HL-60 (cell line): ENCODE results near the gene FTO.

Source experiments
- DNase-seq, 2 experiments: peaks; one replicate each; pipeline ENCODE4 v3.0.0-alpha.2; 2010 to 2020; ENCODE audit warnings: low read depth in 1 of 2, low spot score in 1 of 2
- H3K27ac ChIP-seq: fragments of 250-450 bp; sonication (Bioruptor Pico); replicated peaks from 2 replicates; pipeline ENCODE4 v1.5.1; 2020; ENCODE audit warnings: mild to moderate bottlenecking, moderate library complexity
- H3K27me3 ChIP-seq: fragments of 250-450 bp; sonication (Bioruptor Pico); 2 replicates; pipeline ENCODE4 v1.5.1; 2021; ENCODE audit warnings: mild to moderate bottlenecking, moderate library complexity; ENCODE audit not compliant: insufficient read depth, poor library complexity, severe bottlenecking
- H3K4me3 ChIP-seq: replicated peaks from 2 replicates; pipeline ENCODE4 v1.5.1; 2011; ENCODE audit warnings: mild to moderate bottlenecking, control low read depth, low read length; ENCODE audit not compliant: insufficient read depth
- GABPA ChIP-seq: IDR thresholded peaks from 2 replicates; pipeline ENCODE4 v1.6.1; 2012; ENCODE audit warnings: low read depth
- POLR2AphosphoS5 ChIP-seq: IDR thresholded peaks from 2 replicates; pipeline ENCODE4 v1.6.1; 2012; ENCODE audit warnings: low read depth
- SPI1 ChIP-seq: IDR thresholded peaks from 2 replicates; pipeline ENCODE4 v1.6.1; 2012; ENCODE audit warnings: low read depth, mild to moderate bottlenecking, borderline replicate concordance
- TF ChIP-seq, protein P1 (sequence below): IDR thresholded peaks from one replicate; pipeline ENCODE4 v1.5.1; 2011; ENCODE audit warnings: low read length, control low read depth, inconsistent platforms; ENCODE audit not compliant: insufficient read depth
- TF ChIP-seq, protein P2 (sequence below): IDR thresholded peaks from 2 replicates; pipeline ENCODE4 v1.6.1; 2012; ENCODE audit warnings: low read depth; ENCODE audit not compliant: insufficient replicate concordance

FTO gene

DNA sequence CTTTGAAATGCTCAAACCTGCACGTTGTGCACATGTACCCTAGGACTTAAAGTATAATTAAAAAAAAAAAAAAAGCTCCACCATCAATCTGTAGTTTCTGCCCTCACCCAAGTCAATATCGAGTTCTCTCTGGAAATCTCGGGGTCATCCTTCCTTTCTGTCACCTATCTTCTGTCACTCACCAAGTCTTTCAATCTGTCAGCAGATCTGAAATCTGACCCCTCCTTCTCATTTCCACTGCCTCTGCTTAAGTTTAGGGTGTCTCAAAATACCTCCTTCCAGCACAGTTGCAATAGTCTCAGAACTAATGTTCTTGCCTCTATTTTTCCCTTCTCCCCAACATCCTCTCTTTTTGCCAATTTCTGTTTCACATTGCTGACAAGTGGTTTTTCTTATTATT lies 32.3 kb downstream of the FTO start:
- no peak overlapping the region for H3K27ac ChIP-seq
- H3K4me3 ChIP-seq, result no peak overlapping the region
- no peak for DNase-seq
- TF ChIP-seq, protein P1, sequence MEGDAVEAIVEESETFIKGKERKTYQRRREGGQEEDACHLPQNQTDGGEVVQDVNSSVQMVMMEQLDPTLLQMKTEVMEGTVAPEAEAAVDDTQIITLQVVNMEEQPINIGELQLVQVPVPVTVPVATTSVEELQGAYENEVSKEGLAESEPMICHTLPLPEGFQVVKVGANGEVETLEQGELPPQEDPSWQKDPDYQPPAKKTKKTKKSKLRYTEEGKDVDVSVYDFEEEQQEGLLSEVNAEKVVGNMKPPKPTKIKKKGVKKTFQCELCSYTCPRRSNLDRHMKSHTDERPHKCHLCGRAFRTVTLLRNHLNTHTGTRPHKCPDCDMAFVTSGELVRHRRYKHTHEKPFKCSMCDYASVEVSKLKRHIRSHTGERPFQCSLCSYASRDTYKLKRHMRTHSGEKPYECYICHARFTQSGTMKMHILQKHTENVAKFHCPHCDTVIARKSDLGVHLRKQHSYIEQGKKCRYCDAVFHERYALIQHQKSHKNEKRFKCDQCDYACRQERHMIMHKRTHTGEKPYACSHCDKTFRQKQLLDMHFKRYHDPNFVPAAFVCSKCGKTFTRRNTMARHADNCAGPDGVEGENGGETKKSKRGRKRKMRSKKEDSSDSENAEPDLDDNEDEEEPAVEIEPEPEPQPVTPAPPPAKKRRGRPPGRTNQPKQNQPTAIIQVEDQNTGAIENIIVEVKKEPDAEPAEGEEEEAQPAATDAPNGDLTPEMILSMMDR, result no peak
- no peak for TF ChIP-seq SPI1
- TF ChIP-seq GABPA, result no peak
- no peak for TF ChIP-seq POLR2AphosphoS5
- TF ChIP-seq, protein P2, sequence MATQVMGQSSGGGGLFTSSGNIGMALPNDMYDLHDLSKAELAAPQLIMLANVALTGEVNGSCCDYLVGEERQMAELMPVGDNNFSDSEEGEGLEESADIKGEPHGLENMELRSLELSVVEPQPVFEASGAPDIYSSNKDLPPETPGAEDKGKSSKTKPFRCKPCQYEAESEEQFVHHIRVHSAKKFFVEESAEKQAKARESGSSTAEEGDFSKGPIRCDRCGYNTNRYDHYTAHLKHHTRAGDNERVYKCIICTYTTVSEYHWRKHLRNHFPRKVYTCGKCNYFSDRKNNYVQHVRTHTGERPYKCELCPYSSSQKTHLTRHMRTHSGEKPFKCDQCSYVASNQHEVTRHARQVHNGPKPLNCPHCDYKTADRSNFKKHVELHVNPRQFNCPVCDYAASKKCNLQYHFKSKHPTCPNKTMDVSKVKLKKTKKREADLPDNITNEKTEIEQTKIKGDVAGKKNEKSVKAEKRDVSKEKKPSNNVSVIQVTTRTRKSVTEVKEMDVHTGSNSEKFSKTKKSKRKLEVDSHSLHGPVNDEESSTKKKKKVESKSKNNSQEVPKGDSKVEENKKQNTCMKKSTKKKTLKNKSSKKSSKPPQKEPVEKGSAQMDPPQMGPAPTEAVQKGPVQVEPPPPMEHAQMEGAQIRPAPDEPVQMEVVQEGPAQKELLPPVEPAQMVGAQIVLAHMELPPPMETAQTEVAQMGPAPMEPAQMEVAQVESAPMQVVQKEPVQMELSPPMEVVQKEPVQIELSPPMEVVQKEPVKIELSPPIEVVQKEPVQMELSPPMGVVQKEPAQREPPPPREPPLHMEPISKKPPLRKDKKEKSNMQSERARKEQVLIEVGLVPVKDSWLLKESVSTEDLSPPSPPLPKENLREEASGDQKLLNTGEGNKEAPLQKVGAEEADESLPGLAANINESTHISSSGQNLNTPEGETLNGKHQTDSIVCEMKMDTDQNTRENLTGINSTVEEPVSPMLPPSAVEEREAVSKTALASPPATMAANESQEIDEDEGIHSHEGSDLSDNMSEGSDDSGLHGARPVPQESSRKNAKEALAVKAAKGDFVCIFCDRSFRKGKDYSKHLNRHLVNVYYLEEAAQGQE, result no peak
- no peaks in the 10 kb centered on the region for H3K27me3 ChIP-seq

DNA sequence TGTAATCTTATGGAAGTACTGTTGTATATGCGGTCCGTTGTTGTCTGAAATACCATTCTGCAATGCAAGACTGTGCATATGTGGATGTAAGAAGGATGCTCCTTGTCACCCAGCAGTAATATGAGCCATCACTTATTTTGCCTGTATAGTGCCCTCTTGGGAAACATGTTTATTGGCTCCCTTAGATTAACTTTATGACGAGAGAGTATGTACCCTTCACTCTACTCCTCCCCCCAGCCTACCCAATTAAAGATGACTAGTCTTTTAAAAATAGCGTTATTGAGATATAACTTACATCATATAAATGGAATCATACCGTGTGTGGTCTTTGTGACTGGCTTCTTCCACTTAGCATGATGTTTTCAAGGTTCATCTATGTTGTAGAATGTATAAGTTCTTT lies 33.6 kb downstream of the FTO start:
- TF ChIP-seq SPI1, result no peak
- H3K27ac ChIP-seq, result no peak overlapping the region
- DNase-seq, result no peak
- no peaks in the 10 kb centered on the region for H3K27me3 ChIP-seq
- no peak overlapping the region for H3K4me3 ChIP-seq

DNA sequence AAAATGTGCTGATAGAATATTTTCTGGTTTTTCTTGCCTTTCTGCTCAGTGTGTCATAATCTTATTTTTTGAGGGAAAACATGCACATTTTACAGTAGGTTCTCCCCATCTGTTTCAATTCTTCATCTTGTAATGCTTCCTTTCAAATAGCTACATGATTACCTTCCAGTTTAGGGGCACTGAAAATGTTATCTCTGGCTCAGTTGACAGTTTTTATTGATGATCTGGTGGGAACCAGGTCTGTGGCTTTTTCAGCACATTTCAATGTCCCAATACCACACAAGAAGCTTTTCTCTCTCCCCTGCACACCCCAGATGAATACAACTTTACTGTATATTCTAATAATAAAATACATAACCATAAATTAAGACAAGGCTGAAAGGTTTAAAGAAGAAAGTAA lies 36.5 kb downstream of the FTO start:
- H3K4me3 ChIP-seq, result no peak overlapping the region
- no peaks in the 10 kb centered on the region for H3K27me3 ChIP-seq
- no peak for DNase-seq
- TF ChIP-seq POLR2AphosphoS5, result no peak
- TF ChIP-seq, protein P1, result no peak
- H3K27ac ChIP-seq, result no peak overlapping the region

DNA sequence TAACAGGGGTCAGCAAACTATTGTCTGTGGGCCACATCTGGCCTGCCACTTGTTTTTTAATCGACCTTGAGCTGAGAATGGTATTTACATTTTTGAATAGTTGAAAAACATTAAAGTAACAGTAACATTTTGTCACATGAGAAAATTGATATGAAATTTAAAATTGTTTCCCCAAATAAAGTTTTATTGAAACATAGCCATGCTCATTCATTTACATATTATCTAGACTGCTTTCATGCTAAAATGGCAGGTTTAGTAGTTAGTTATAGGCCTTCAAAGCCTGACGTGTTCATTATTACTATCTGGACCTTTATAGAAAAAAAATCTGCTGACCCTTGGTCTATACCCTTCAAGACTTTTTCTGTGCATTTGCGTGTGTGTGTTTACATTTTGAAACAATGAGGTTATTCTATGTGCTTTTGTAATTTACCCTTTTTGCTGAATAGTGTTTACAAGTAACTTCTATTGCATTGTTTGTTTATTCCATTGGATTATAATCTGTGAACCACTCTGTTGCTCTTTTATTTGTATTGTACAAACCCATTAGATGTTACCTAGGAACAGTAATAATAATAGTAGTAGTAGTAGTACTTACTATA lies 37.1 kb downstream of the FTO start:
- no peak for DNase-seq
- Histone ChIP-seq H3K27ac (no peak overlapping the region), H3K4me3 (no peak overlapping the region), H3K27me3 (no peaks in the 10 kb centered on the region)
- TF ChIP-seq SPI1, result no peak
- TF ChIP-seq, protein P2, result no peak
- TF ChIP-seq POLR2AphosphoS5, result no peak
- TF ChIP-seq, protein P1, result no peak
- TF ChIP-seq GABPA, result no peak
